Lung (tissue), 12 donors: Measurements from ENCODE around the gene SECTM1. TPM values are rescaled to one million over a fixed set of nuclear protein-coding genes. Genes with fewer than 3 reads are reported as not detected.
A peak's percentile ranks its signal among the peaks of the same experiment; 100 is the strongest.

Source experiments
- ATAC-seq: fragments of 200-7000 bp; cut with Tn5 transposase; one replicate; pipeline ENCODE4 v1.9.1; 2020; ENCODE audit warnings: moderate number of reproducible peaks; ENCODE audit not compliant: insufficient read depth, low FRiP score
- DNase-seq, 3 donors: peaks; one replicate each; pipeline ENCODE4 v3.0.0-alpha.2; 2013 to 2017
- H3K27ac ChIP-seq, 2 donors: one replicate each; pipeline ENCODE4 v1.5.1; 2013; ENCODE audit warnings: mild to moderate bottlenecking in 2 of 2, moderate library complexity in 2 of 2, control low read depth in 1 of 2, inconsistent platforms in 1 of 2, low read depth in 1 of 2, low read length in 1 of 2
- H3K27me3 ChIP-seq, 3 donors: one replicate each; pipeline ENCODE4 v1.5.1; 2013; ENCODE audit warnings: low read length in 2 of 3; ENCODE audit not compliant: control insufficient read depth in 3 of 3, insufficient read depth in 3 of 3
- H3K36me3 ChIP-seq, 4 donors: one replicate each; pipeline ENCODE4 v1.5.1; 2013; ENCODE audit warnings: low read length in 4 of 4, mild to moderate bottlenecking in 1 of 4, moderate library complexity in 1 of 4; ENCODE audit not compliant: control insufficient read depth in 4 of 4, insufficient read depth in 4 of 4
- H3K4me1 ChIP-seq, 5 donors: one replicate each; pipeline ENCODE4 v1.5.1; 2013; ENCODE audit warnings: low read length in 5 of 5, mild to moderate bottlenecking in 2 of 5, moderate library complexity in 1 of 5; ENCODE audit not compliant: control insufficient read depth in 5 of 5, insufficient read depth in 5 of 5
- H3K4me3 ChIP-seq: one replicate; pipeline ENCODE4 v1.5.1; 2013; ENCODE audit warnings: mild to moderate bottlenecking, control low read depth, moderate library complexity
- H3K9ac ChIP-seq, 2 donors: one replicate each; pipeline ENCODE4 v1.5.1; 2013; ENCODE audit warnings: low read length in 2 of 2, control low read depth in 1 of 2; ENCODE audit not compliant: insufficient read depth in 1 of 2
- H3K9me3 ChIP-seq, 4 donors: one replicate each; pipeline ENCODE4 v1.5.1; 2013; ENCODE audit warnings: low read length in 3 of 4, mild to moderate bottlenecking in 1 of 4, moderate library complexity in 1 of 4; ENCODE audit not compliant: control insufficient read depth in 4 of 4, insufficient read depth in 3 of 4
- CTCF ChIP-seq: IDR thresholded peaks from 2 replicates; pipeline ENCODE4 v1.5.1; 2012; ENCODE audit warnings: mild to moderate bottlenecking; ENCODE audit errors: control extremely low read depth, extremely low read depth
- WGBS, 2 donors: extraction: QIAGEN DNeasy Blood & Tissue Kit; methylation state at CpG; one replicate each; pipeline ENCODE4 v1.1.7; 2013; 5-methylcytosine and 5-hydroxymethylcytosine counted together
- polyA plus RNA-seq, 2 donors: library from polyadenylated mRNA; stranded (reverse); fragments of 200-250 nt; gene quantifications; one replicate each; pipeline ENCODE4 v1.2.1, GENCODE V29; 2013
- total RNA-seq, 2 donors: library from RNA; depleted of rRNA in 1 of 2; stranded (reverse); fragments of >200 nt in 1 of 2; gene quantifications; one replicate each; pipeline ENCODE4 v1.2.1, GENCODE V29; 2014 to 2021
- donor health status: control.
- donor health status: control.
- donor health status: Bipolar disorder and iron deficiency.
- donor health status: healthy.
- donor health status: DM: yes; HTN: yes; CAD: no.

The SECTM1 gene
- total and polyA plus RNA-seq, 4 donors = 12.5 to 68.6 (median 26.4) TPM

- peak; percentile 72 for ATAC-seq
- Histone ChIP-seq H3K27me3 (no peaks in the 10 kb centered on the region), H3K27ac (peak overlapping the region in 1 of 2 donors; percentile 34), H3K36me3 (no peaks in the 10 kb centered on the region), H3K4me1 (peaks cover 0 to 14% (median 0%) of the 10 kb centered on the region in 5 donors), H3K4me3 (no peak overlapping the region), H3K9ac (no peak overlapping the region), H3K9me3 (no peaks in the 10 kb centered on the region)
- WGBS, 2 donors = 68 to 74% methylated on average over 22 of the region's 22 CpGs
- no peak for DNase-seq
- no peak for TF ChIP-seq CTCF
Observed at GRCh38 chr17:82281502-82282238, 51.9 kb downstream of the SECTM1 start.

GRCh38 chr17:82281076-82281475 is 52.5 kb downstream of the SECTM1 start:
- WGBS, 2 donors = 74 to 75% methylated on average over 7 of the region's 7 CpGs
- Histone ChIP-seq H3K4me3 (no peak overlapping the region), H3K9ac (no peak overlapping the region), H3K36me3 (no peaks in the 10 kb centered on the region), H3K27ac (no peak overlapping the region), H3K9me3 (no peaks in the 10 kb centered on the region), H3K27me3 (no peaks in the 10 kb centered on the region), H3K4me1 (peaks cover 0 to 14% (median 0%) of the 10 kb centered on the region in 5 donors)
- DNase-seq (no peak), ATAC-seq (no peak)
- TF ChIP-seq CTCF = no peak

GRCh38 chr17:82280537-82280936 is 53.0 kb downstream of the SECTM1 start:
- 92 to 94% methylated on average over 8 of the region's 8 CpGs for WGBS, 2 donors
- DNase-seq (no peak), ATAC-seq (no peak)
- Histone ChIP-seq H3K9me3 (no peaks in the 10 kb centered on the region), H3K9ac (no peak overlapping the region), H3K27me3 (no peaks in the 10 kb centered on the region), H3K36me3 (no peaks in the 10 kb centered on the region), H3K4me3 (no peak overlapping the region), H3K27ac (no peak overlapping the region), H3K4me1 (peaks cover 0 to 14% (median 0%) of the 10 kb centered on the region in 5 donors)
- TF ChIP-seq CTCF = no peak
